Measurements from ENCODE around the gene TTC21A. TPM values are rescaled to one million over a fixed set of nuclear protein-coding genes. Genes with fewer than 3 reads are reported as not detected.
A peak's percentile ranks its signal among the peaks of the same experiment; 100 is the strongest.

The TTC21A gene
- total RNA-seq, 1 experiment from 2014 or later: 5.6 TPM

DNA sequence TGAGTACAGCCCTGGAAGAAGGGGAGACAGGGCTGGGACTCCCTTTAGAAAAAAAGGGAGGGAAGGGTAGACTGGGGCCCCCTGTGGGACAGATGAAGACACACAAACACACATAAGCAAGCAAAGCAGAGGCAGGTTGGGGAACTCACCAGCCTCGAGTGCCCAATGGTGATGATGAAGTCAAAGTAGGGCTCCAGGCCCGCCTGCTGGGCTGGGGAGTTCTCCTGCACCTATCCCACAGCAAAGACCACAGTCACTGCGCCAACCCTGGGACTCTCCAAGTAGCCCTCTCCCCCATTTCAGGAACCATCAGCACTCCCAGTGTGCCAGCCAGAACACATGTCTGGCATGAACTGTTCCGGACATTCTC lies 4.2 kb upstream of the TTC21A start:
- H3K27ac ChIP-seq (ENCODE audit: low read depth, low read length): no peak overlapping the region
- BruUV-seq (replicated peaks): no TSS peak
- no peak for DNase-seq (ENCODE audit: low read depth, low spot score)
- ChIA-PET POLR2A (no interaction called here), CTCF (interaction anchor here (1.5 kb wide), 1 partner anchor 185 kb away, joined by 5 read pairs; no protein-coding TSS in a partner anchor), RAD21 (ENCODE audit: low non-redundant PET in 1 of 2, low total read pairs in 2 of 2, uncharacterized antibody in 2 of 2, unreplicated experiment in 2 of 2) (no interaction called here)
- peaks cover 14 to 21% of the 10 kb centered on the region in 2 experiments for H3K4me1 ChIP-seq (ENCODE audit: control insufficient read depth in 1 of 2, insufficient read depth in 2 of 2, low read length in 2 of 2)
- H3K9ac ChIP-seq (ENCODE audit: low read length): no peak overlapping the region
- no peak overlapping the region for H2AFZ ChIP-seq (ENCODE audit: low read depth, low read length, poor library complexity, severe bottlenecking)
- H3K27me3 ChIP-seq (ENCODE audit: insufficient read depth, low read length): no peaks in the 10 kb centered on the region
- H3K9me3 ChIP-seq (ENCODE audit: control insufficient read depth in 1 of 2, insufficient read depth in 1 of 2, low read depth in 1 of 2, low read length in 2 of 2): no peaks in the 10 kb centered on the region
- peaks cover 19% of the 10 kb centered on the region; the same call in 1 of the 2 replicates for H3K79me2 ChIP-seq (ENCODE audit: insufficient read depth, low read length)
- TF ChIP-seq, protein P1, sequence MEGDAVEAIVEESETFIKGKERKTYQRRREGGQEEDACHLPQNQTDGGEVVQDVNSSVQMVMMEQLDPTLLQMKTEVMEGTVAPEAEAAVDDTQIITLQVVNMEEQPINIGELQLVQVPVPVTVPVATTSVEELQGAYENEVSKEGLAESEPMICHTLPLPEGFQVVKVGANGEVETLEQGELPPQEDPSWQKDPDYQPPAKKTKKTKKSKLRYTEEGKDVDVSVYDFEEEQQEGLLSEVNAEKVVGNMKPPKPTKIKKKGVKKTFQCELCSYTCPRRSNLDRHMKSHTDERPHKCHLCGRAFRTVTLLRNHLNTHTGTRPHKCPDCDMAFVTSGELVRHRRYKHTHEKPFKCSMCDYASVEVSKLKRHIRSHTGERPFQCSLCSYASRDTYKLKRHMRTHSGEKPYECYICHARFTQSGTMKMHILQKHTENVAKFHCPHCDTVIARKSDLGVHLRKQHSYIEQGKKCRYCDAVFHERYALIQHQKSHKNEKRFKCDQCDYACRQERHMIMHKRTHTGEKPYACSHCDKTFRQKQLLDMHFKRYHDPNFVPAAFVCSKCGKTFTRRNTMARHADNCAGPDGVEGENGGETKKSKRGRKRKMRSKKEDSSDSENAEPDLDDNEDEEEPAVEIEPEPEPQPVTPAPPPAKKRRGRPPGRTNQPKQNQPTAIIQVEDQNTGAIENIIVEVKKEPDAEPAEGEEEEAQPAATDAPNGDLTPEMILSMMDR (IDR thresholded peaks at IDR 0.05 in 2 of 3, conservative IDR thresholded peaks at IDR 0.05 in 1 of 3; ENCODE audit: borderline replicate concordance in 1 of 3, insufficient read depth in 1 of 3, low read depth in 2 of 3, low read length in 2 of 3): peak in 2 of 3 experiments; percentile 21 to 27; a peak in 2 of 6 replicates
- no peak for TF ChIP-seq TCF7L2 (IDR thresholded peaks at IDR 0.05; ENCODE audit: borderline replicate concordance, extremely low read depth, insufficient read depth, insufficient read length)
- intact Hi-C loops (cut with micrococcal nuclease): loop anchor here (5.0 kb wide), 1 partner anchor 79 kb away; no protein-coding TSS in a partner anchor
- no peaks in the 10 kb centered on the region for H4K20me1 ChIP-seq (ENCODE audit: insufficient read depth)
- ATAC-seq: no peak
- H3K36me3 ChIP-seq (ENCODE audit: control insufficient read depth in 1 of 2, insufficient read depth in 2 of 2, low read length in 2 of 2): peaks cover 6 to 10% of the 10 kb centered on the region in 2 experiments; a peak in 3 of 4 replicates
- H3K4me2 ChIP-seq (ENCODE audit: low read length): no peak overlapping the region
- H3K9me2 ChIP-seq (ENCODE audit: insufficient read depth): no peaks in the 10 kb centered on the region
- H3K4me3 ChIP-seq (replicated peaks in 1 of 2; ENCODE audit: low read depth in 1 of 2, low read length in 2 of 2): no peak overlapping the region

DNA sequence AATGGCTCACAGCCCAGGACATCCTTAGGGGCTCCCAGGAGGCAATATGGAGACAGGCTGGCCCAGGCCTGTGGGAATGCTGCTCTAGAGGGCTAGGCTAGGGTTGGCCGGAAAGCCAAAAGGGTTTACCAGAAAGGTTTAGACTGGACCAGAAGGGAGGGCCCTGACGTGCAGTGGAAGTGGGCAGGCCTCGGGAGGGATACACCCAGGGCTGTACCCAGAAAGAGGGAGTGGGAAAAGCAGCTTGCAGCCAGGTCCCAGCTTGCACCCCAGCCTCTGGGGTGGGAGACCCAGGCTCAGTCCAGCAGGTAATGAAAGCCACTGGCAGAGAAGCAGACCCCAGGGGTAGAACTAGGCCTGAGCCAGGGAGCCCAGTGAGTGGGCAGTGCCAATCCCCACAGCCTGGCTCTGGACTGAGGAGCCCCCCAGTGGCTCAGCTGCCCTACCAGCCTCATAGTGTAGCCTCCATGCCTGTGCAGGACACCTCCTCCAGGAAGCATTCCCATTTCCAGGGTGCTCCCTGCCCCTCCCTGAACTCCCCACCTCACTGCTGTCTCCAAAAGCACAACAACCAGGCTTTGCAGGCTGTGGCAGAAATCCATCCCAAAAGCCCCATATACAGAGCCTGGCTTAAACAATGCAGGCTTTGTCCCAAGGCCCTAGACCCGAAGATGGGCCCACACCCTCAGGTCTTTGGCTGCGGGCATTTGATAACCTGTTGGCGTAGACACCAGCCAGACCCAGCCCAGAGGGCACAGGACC lies 3.5 kb upstream of the TTC21A start:
- DNase-seq (ENCODE audit: low read depth, low spot score) (no peak), ATAC-seq (no peak)
- intact Hi-C loops (cut with micrococcal nuclease): loop anchor here (5.0 kb wide), 1 partner anchor 78 kb away; no protein-coding TSS in a partner anchor
- Histone ChIP-seq H3K9me2 (ENCODE audit: insufficient read depth) (no peaks in the 10 kb centered on the region), H3K79me2 (ENCODE audit: insufficient read depth, low read length) (peaks cover 19% of the 10 kb centered on the region; the same call in 1 of the 2 replicates), H3K27ac (ENCODE audit: low read depth, low read length) (no peak overlapping the region), H3K9me3 (ENCODE audit: control insufficient read depth in 1 of 2, insufficient read depth in 1 of 2, low read depth in 1 of 2, low read length in 2 of 2) (no peaks in the 10 kb centered on the region), H3K9ac (ENCODE audit: low read length) (no peak overlapping the region), H4K20me1 (ENCODE audit: insufficient read depth) (no peaks in the 10 kb centered on the region), H2AFZ (ENCODE audit: low read depth, low read length, poor library complexity, severe bottlenecking) (no peak overlapping the region), H3K36me3 (ENCODE audit: control insufficient read depth in 1 of 2, insufficient read depth in 2 of 2, low read length in 2 of 2) (peaks cover 5 to 6% of the 10 kb centered on the region in 2 experiments; a peak in 3 of 4 replicates), H3K27me3 (ENCODE audit: insufficient read depth, low read length) (no peaks in the 10 kb centered on the region), H3K4me2 (ENCODE audit: low read length) (no peak overlapping the region), H3K4me1 (ENCODE audit: control insufficient read depth in 1 of 2, insufficient read depth in 2 of 2, low read length in 2 of 2) (peaks cover 16 to 23% of the 10 kb centered on the region in 2 experiments), H3K4me3 (replicated peaks in 1 of 2; ENCODE audit: low read depth in 1 of 2, low read length in 2 of 2) (no peak overlapping the region)
- TF ChIP-seq ZNF274 (IDR thresholded peaks at IDR 0.05; ENCODE audit: low read depth, low read length) (no peak), CEBPB (IDR thresholded peaks at IDR 0.05; ENCODE audit: low read depth) (no peak), SIN3A (IDR thresholded peaks at IDR 0.05; ENCODE audit: low read depth) (no peak), YY1 (IDR thresholded peaks at IDR 0.05; ENCODE audit: extremely low read depth, insufficient replicate concordance, low read depth, low read length) (no peak), ELF1 (IDR thresholded peaks at IDR 0.05; ENCODE audit: borderline replicate concordance, low read depth) (no peak), POLR2AphosphoS5 (IDR thresholded peaks at IDR 0.05; ENCODE audit: low read depth, low read length) (no peak)
- TF ChIP-seq, protein P2, sequence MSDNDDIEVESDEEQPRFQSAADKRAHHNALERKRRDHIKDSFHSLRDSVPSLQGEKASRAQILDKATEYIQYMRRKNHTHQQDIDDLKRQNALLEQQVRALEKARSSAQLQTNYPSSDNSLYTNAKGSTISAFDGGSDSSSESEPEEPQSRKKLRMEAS (IDR thresholded peaks at IDR 0.05): no peak
- CTCF ChIA-PET: interaction anchor here (1.1 kb wide), 1 partner anchor 184 kb away, joined by 4 read pairs; no protein-coding TSS in a partner anchor
- no TSS peak for BruUV-seq (replicated peaks)
- RAD21 ChIA-PET (ENCODE audit: low non-redundant PET in 1 of 2, low total read pairs in 2 of 2, uncharacterized antibody in 2 of 2, unreplicated experiment in 2 of 2): interaction anchor here in 1 of 2 experiments (1.9 kb wide), 1 partner anchor 184 kb away, joined by 5 read pairs; no protein-coding TSS in a partner anchor
- POLR2A ChIA-PET: interaction anchor here (0.9 kb wide), 1 partner anchor 11 kb away, joined by 3 read pairs; no protein-coding TSS in a partner anchor

Data from HCT116 (cell line).